GM20431 (cell line): ENCODE measurements around the gene TRIP12.

Experiments used
- in situ Hi-C: fragments of 300-500 bp; cut with MseI, MboI; formaldehyde crosslinking; loops from one replicate; pipeline ENCODE4 v1.15.0; 2020; ENCODE audit warnings: low sequenced_read_pairs; ENCODE audit not compliant: unreplicated experiment

The TRIP12 gene

DNA sequence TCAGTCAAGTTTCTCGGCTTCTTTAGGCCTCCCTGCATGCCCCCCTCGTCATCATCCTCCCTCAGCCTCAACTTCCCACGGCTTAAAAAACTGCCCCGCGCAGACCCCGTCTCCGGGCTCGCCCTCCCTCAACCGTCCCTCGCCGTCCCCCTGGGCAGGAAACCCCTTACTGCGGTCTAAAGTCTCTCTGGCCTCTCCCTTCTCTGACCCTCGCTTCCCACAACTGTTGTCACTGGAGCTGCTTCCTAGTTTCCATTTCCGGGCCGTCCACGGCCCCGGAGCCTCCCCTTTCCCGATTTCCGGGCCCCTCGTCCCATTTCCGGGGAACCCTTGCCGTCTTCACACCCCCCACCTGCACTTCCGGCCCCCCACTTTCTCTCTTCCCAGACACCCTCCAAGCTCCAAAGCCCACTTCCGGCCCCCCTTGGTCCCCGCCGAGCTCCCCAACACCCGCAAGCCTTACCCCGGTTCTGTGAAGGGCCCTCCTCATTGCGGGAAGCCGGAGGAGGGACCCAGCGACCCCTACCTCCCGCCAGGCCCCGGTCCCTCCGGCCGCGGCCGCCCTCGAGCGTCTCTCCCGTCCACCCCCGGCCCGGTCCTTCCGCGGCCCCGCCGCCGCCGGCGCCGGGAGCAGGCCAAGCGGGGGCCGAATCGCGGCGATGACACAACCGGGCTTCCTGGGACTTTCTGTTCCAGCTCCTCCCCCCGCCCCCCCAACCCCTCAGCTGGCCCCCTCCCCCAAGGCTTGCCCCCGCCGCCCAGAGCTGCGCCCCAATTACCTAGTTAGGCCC lies 513 bp downstream of the TRIP12 start:
- in situ Hi-C loops = loop anchor here (25.0 kb wide), 1 partner anchor 109 kb away; no protein-coding TSS in a partner anchor

DNA sequence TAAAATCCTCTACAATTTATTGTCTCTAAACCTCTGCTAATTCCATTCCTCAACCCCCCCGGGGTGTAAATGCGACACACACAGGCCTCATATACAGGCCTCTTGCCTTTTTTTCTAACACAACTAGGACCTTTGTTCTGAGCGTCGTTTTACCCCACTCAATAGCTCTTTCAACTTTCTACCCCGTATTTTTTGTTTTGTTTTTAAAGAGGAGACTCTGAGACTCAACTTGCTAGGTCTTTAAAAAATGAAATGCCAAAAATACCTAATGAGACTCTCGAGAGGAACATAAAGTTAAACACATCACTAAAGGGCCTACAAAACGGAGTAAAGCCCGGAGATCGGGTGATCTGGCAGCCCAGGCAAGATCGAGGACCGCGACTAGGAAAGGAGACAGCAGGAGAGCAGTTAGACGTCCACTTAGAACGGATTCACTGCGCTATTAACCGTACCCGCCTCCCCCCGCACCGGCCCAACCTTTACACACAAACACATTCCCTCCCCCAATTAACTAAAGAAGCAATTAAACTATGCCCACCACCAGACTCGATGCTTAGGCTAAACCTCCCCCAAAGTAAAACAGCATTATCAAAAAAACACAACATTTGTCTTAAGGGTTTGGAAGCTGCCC lies 1.7 kb downstream of the TRIP12 start:
- in situ Hi-C loops = loop anchor here (25.0 kb wide), 1 partner anchor 108 kb away; no protein-coding TSS in a partner anchor

DNA sequence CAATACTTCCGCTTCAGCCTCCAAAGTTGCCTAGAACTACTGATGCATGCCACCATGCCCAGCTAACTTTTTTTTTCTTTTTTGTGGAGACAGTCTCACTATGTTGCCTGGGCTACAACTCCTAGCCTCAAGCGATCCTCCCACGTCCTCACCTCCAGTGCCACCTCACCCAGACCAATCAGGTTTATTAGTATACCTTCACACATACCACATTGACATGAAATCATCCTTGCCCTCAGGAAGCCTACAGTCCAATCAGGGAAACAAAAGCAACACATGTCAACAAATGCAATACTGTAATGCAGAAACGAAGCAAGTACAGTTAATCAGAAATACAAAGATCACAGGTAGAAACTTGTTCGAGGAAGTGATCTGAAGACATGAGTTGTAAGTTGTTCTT lies 4.0 kb downstream of the TRIP12 start:
- in situ Hi-C loops = loop anchor here (25.0 kb wide), 1 partner anchor 105 kb away; no protein-coding TSS in a partner anchor

DNA sequence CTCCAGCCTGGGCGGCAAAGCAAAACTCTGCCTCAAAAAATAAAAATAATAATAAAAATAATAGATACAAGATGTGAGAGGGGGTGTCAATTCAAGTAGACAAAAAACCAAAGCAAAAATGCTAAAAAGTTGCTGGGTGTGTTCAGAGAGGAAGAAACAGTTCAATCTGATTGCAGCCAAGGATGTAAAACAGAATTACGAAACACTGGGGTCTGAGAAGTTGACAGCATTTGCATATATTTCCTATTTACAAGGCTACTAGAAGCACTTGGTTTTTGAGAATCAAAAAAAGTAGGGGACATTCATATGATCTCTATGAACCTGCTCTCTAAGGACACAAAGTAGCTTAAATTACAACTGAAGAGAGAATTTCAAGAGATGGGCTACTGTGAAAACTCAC lies 7.6 kb downstream of the TRIP12 start:
- in situ Hi-C loops = loop anchor here (25.0 kb wide), 1 partner anchor 102 kb away; no protein-coding TSS in a partner anchor

DNA sequence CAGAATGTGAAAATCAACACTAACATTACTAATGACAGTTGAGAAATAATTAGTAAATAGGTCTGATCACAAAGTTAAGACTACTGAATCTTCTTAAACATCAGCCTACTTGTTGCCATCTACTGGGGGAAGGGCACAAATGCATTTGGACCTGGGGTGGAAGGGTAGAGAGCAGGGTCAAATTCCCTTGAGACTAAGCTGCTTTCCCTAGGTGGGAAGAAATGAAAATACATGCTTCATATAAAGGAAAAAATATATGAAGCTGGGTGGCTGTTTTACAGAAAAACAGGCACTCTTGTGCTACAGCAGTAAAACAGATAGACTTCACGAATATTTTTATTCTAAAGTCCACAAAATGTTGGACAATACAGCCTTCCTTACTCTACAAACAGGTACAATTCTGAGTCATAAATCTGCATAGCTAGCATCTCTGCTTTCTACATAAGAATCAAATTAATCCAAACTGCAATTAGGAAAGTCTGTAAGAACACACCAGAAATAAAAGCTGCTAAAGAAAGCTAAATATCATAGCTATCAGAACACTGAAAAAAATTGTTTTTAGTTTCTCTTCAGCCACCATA lies 10.9 kb downstream of the TRIP12 start:
- in situ Hi-C loops = loop anchor here (25.0 kb wide), 1 partner anchor 99 kb away; no protein-coding TSS in a partner anchor

DNA sequence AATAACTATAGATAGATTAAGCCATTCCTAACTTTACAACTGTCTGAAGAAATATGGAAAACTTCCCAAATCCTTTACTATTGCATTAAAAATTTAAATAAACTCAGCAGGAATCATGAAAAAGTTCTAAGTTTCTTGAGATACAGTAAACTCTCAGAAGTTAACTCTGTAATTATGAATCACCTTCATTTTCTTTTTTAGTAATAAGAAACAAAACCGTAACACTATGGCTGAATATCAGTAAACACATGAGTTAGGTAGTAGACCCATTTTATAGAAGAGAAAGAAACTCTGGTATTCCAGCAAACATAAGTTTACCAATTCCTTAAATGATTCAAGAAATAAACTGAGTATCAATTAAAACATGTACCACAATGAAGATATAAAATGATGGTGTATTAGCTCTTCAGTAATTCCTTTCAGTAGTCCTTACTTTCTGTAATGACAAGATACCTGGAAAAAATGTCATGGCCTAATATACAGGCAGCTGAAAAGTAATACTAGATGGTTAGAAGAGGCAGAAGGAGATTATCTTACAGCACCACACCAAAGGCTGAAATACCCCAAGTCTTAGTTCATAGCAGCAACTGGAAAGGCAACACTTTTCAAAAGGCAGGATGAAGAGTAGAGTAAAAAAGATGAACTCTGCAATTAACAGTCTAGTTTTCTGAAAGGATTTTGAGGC lies 11.5 kb downstream of the TRIP12 start:
- in situ Hi-C loops = loop anchor here (25.0 kb wide), 1 partner anchor 98 kb away; no protein-coding TSS in a partner anchor

DNA sequence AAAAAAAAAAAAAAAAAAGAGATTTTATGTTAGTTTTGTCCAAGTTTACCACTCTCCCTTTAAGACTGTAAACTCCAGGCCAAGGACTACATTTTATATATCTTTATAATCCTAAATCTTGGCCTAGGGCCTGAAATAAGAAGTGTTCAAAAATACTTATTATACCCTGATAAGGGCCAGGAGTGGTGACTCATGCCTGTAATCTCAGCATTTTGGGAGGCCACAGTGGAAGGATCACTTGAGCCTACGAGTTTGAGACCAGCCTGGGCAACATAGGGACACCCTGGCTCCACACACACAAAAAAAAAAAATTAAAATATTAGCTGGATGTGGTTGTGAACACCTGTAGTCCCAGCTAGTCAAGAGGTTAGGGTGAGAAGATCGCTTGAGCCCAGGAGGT lies 12.7 kb downstream of the TRIP12 start:
- in situ Hi-C loops = loop anchor here (25.0 kb wide), 1 partner anchor 97 kb away; no protein-coding TSS in a partner anchor

DNA sequence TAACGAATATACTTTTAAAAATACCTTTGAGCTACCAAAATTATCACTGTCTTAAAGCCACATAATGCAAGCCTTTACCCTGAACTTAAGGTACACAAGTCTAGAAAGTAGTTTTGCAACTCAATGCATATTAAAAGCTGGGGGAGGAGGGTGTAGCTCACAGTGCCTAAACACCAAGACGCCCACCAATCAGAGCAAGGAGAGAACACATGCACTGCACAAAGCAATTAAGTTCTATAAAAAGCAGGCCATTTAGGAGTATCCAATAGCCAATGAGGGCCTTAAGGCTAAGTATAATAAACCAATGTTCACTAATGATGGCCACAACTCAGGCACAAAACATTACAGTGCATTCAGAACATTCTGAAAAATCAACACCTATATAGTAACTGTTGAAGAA lies 16.2 kb downstream of the TRIP12 start:
- in situ Hi-C loops = loop anchor here (25.0 kb wide), 1 partner anchor 93 kb away; no protein-coding TSS in a partner anchor

DNA sequence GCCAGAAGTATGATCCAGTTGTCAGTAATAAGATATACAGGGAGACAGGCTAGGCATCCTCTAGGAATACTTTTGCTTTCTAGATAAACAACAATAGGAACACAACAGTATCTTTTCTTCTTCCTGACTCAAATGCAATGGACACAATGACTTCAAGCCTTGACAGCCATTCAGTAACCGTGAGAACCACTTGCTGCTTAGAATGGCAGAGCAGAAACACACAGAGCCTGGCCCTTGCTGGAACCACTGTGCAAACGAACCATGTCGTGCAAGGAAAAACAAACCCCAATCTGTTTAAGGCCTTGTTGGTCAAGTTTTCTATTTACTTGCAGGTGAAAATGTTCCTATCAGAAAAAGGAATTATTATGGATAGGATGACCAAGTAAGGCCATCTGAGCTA lies 18.8 kb downstream of the TRIP12 start:
- in situ Hi-C loops = loop anchor here (25.0 kb wide), 1 partner anchor 91 kb away; no protein-coding TSS in a partner anchor

DNA sequence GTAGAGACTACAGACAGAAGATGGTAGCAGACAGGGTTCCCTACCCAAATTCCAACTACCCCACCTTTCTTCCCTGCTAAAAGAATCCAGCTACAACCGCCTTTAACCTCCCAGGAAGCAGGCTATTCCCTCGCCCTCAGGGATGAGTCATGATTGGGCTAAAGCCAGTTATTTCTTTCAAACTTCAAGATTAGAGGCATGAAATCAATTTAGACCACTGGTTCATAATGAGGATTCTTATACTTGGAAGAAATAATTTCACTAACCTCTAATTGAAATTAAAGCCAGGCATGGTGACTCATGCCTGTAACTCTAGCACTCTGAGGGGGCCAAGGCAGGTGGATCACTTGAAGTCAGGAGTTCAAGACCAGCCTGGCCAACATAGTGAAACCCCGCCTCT lies 20.0 kb downstream of the TRIP12 start:
- in situ Hi-C loops = loop anchor here (25.0 kb wide), 1 partner anchor 90 kb away; no protein-coding TSS in a partner anchor

DNA sequence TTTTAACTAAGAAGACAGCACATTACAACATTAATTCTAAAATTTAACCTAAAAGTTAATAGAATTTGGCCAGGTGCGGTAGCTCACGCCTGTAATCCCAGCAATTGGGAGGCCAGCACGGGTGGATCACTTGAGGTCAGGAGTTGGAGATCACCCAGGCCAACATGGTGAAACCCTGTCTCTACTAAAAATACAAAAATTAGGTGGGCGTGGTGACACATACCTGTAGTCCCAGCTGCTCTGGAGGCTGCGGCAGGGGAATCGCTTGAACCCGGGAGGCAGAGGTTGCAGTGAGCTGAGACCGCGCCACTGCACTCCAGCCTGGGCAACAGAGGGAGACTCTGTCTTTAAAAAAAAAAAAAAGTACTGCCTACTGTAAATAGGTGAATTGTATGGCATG lies 21.3 kb downstream of the TRIP12 start:
- in situ Hi-C loops = loop anchor here (25.0 kb wide), 1 partner anchor 88 kb away; no protein-coding TSS in a partner anchor

DNA sequence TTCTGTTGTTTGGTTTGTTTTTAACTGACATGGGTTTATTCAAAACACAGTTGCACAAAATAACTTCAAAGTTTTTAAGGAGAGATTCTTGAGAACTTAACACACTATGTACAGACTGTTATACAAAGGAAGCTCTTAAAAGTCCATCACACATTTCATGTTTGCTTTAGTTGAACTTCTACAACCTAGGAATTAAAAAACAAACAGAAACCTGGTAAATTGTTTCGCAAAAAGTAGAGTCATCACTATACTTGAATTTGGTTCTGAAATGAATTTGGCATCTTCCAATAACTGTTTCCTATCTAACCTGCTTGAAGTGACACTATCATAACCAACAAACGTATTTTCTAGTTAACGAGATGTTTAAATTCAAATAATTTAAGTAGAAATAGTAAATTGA lies 21.8 kb downstream of the TRIP12 start:
- in situ Hi-C loops = loop anchor here (25.0 kb wide), 1 partner anchor 88 kb away; no protein-coding TSS in a partner anchor

DNA sequence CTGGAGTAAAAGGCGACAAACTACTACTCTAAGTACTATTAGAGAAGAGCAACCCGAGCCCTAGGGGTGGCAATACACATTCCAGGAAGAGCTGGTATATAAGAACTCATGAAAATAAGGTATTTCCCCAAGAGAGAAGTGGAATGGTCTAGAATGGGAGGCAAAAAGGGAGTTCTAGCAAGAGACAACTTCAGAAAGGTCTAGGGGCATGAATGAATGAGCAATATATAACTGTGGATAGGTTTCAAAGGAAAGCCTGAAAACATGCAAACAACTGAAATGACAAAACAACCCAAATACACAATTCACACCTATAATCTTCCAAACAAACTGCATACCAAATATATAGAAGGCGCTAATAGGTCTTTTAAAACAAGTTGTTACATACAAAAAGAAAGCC lies 22.2 kb downstream of the TRIP12 start:
- in situ Hi-C loops = loop anchor here (25.0 kb wide), 1 partner anchor 87 kb away; no protein-coding TSS in a partner anchor

DNA sequence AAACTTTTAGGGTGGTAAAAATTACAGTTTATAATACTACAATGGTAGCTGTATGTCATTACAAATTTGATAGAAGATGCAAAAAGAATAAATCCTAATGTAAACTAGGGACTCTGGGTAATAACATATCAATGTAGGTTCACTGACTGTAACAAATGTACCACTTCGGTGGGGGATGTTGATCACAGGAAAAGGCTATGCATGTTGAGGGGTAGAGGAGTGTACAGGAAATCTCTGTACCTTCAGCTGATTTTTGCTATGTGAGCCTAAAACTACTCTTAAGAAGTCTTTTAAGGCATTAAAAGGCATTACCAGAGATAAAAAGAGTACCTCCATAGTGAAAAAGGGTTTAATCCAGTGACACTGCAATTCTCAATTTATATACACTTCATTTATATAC lies 25.0 kb downstream of the TRIP12 start:
- in situ Hi-C loops = no loop called here

DNA sequence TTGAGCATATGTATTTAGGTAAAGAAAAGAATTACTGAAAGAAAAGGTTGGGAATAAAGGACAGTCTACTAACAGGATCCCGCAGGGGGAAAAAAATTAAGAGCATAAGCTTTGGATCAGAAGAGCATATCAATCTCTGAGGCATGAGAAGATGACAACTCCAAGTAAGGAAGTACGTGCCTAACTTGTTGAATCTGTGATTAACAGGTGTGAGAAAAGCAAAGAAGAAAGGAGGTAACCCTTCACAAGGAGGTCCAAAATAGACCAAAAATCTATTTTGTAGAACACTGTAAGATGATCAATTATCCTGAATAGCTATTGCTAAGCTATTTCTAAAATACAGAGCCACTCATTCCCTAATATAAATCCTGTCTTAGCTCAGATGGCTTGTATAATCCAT lies 32.8 kb downstream of the TRIP12 start:
- in situ Hi-C loops = no loop called here

DNA sequence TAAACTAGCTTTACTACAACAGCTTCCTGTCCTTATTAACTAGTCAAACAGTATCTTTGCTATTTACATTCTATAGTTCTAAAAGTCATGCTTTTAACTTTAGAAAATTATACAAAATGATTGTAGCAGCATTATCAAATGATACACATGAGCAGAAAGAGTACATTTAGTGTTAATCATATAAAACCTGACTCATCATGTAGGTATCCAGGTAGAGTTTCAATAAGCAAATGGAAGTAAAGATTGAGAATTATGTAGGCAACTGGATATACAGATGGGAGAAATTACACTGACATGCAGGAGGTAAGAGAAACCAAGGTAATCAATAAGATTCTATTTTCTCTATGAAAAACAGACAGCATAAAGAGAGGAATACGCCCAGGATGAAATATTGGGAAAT lies 33.8 kb downstream of the TRIP12 start:
- in situ Hi-C loops = no loop called here

DNA sequence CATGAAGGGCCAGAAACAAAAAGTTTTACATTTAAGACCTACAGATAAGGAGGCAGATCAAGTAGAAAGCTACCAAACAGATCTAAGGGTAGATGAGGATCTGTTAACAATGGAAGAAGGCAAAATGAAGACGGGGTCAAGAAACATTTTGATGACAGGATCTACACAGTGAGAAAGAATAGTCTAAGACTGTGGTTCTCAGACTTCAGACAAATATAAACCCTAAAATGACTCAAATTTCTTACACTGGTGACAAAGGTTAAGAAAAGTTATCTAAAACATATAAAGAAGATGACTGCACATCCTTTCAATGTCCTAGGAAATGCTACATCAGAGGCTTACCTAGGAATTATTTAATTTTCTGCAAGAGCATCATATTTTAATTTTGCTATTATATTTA lies 34.4 kb downstream of the TRIP12 start:
- in situ Hi-C loops = no loop called here

DNA sequence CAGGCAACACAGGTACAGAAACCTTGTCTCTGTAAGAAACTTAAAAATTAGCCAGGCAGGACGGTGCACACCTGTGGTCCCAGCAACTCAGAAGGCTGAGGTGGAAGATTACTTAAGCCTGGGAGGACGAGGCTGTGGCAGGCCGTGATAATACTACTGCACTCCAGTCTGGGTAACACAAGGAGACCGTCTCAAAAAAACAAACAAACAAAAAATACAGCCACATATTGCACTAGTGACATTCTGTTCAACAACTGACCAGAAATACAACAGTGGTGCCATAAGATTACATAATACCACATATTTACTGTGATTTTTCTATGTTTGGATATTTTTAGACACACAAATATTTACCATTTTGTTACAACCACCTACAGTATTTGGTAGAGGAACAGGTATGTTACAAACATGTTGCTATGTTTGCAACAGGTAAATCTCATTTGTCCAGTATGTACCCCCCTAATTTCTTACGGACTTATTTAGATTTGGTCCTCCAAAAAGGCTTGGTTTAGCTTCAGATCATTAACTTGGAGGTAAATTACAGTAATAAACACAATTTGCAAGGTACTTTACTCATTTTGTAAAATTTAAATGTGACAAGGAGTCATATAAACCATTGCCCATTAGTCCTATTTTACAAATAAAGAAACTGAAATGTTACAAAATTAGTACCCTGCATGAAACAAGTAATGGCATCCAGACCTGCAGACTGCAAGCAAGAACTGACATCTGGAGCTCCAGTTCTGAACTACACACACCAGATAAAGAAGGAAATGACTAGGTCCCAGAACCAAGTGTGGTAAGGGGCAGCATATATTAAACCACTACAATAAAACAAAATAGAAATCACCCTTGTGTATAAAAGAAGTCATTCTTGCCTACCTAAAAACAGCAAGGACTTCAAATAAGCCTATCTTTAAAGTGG lies 36.8 kb downstream of the TRIP12 start:
- in situ Hi-C loops = no loop called here

DNA sequence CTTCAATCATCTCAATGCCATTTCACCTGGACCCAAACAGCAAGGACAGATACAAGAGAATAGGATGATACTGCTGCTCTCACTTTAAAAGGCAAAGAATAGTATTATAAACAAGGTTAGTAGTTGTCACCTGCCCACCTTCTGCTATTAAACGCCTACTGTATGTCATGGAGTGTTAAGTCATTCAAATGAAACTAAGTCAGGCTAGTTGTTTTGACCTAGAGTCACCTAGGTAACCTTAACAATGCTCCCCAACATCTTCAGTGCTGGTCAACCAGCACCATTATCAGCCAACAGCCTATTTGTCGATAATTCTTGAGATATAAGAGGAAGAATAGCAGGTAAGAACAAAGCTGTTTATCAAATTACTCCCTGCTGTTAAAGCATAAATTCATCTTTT lies 39.2 kb downstream of the TRIP12 start:
- in situ Hi-C loops = no loop called here
